ENCODE data around the gene ARID3C.

DNA sequence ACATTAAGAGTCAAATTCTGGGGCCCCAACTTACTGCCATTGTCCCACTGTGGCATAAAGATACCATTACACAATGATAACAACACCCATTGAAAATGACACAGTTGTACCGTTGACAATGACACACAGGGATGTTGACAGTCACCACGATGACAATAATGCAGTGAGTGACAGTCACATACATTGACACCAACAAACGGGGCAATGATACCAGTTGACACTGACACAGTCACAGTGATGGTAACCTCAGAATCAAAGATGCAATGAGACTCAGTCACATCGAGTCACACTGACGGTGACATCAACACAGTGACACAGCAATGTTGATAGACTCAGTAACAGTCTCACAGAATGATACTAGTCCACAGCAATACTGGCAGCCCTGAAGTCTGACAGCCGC, 56.2 kb downstream of the ARID3C start:
- TF ChIP-seq, protein P1, sequence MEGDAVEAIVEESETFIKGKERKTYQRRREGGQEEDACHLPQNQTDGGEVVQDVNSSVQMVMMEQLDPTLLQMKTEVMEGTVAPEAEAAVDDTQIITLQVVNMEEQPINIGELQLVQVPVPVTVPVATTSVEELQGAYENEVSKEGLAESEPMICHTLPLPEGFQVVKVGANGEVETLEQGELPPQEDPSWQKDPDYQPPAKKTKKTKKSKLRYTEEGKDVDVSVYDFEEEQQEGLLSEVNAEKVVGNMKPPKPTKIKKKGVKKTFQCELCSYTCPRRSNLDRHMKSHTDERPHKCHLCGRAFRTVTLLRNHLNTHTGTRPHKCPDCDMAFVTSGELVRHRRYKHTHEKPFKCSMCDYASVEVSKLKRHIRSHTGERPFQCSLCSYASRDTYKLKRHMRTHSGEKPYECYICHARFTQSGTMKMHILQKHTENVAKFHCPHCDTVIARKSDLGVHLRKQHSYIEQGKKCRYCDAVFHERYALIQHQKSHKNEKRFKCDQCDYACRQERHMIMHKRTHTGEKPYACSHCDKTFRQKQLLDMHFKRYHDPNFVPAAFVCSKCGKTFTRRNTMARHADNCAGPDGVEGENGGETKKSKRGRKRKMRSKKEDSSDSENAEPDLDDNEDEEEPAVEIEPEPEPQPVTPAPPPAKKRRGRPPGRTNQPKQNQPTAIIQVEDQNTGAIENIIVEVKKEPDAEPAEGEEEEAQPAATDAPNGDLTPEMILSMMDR (IDR thresholded peaks at IDR 0.05; ENCODE audit: poor library complexity) = no peak
- no peak for TF ChIP-seq EZH2phosphoT487 (IDR thresholded peaks at IDR 0.05; ENCODE audit: low read depth, severe bottlenecking, unreplicated experiment)
